ENCODE data around the gene FUT8.

The FUT8 gene

GRCh38 chr14:65412032-65412846 is at the start of gene FUT8:
TSS of gene FUT8 (plus strand) at chr14:65412730. CDS start at chr14:65561564, 148,834 bp downstream.
- H3K27me3 ChIP-seq (ENCODE audit: control insufficient read depth in 1 of 2, insufficient read depth in 2 of 2, low read length in 2 of 2), result no peaks in the 10 kb centered on the region
- H3K27ac ChIP-seq (ENCODE audit: low read length), result peak within 1 kb of the TSS; percentile 94
- H3K4me3 ChIP-seq (ENCODE audit: low read length in 2 of 2), result peak within 1 kb of the TSS; percentile 87 to 92
- H3K4me1 ChIP-seq (ENCODE audit: control insufficient read depth, insufficient read depth, low read length), result peaks cover 2% of the 10 kb centered on the region
- H3K36me3 ChIP-seq (ENCODE audit: control insufficient read depth in 2 of 2, insufficient read depth in 2 of 2, low read length in 2 of 2), result no peaks in the 10 kb centered on the region
- peak within 1 kb of the TSS; percentile 90 to 91 for H3K9ac ChIP-seq (ENCODE audit: low read length in 2 of 2)
- H3K9me3 ChIP-seq (ENCODE audit: control insufficient read depth in 2 of 2, low read length in 2 of 2), result no peaks in the 10 kb centered on the region

GRCh38 chr14:65366802-65367565 is 45.5 kb upstream of the FUT8 start:
- no peak overlapping the region for H3K4me3 ChIP-seq (ENCODE audit: low read length in 2 of 2)
- no peaks in the 10 kb centered on the region for H3K9me3 ChIP-seq (ENCODE audit: control insufficient read depth in 2 of 2, low read length in 2 of 2)
- H3K27me3 ChIP-seq (ENCODE audit: control insufficient read depth in 1 of 2, insufficient read depth in 2 of 2, low read length in 2 of 2), result no peaks in the 10 kb centered on the region
- no peaks in the 10 kb centered on the region for H3K4me1 ChIP-seq (ENCODE audit: control insufficient read depth, insufficient read depth, low read length)
- no peaks in the 10 kb centered on the region for H3K36me3 ChIP-seq (ENCODE audit: control insufficient read depth in 2 of 2, insufficient read depth in 2 of 2, low read length in 2 of 2)
- no peak overlapping the region for H3K9ac ChIP-seq (ENCODE audit: low read length in 2 of 2)
- H3K27ac ChIP-seq (ENCODE audit: low read length), result no peak overlapping the region

GRCh38 chr14:65369560-65369959 is 43.0 kb upstream of the FUT8 start:
- no peak overlapping the region for H3K27ac ChIP-seq (ENCODE audit: low read length)
- H3K27me3 ChIP-seq (ENCODE audit: control insufficient read depth in 1 of 2, insufficient read depth in 2 of 2, low read length in 2 of 2), result no peaks in the 10 kb centered on the region
- no peak overlapping the region for H3K9ac ChIP-seq (ENCODE audit: low read length in 2 of 2)
- no peaks in the 10 kb centered on the region for H3K4me1 ChIP-seq (ENCODE audit: control insufficient read depth, insufficient read depth, low read length)
- no peak overlapping the region for H3K4me3 ChIP-seq (ENCODE audit: low read length in 2 of 2)
- H3K9me3 ChIP-seq (ENCODE audit: control insufficient read depth in 2 of 2, low read length in 2 of 2), result no peaks in the 10 kb centered on the region
- H3K36me3 ChIP-seq (ENCODE audit: control insufficient read depth in 2 of 2, insufficient read depth in 2 of 2, low read length in 2 of 2), result no peaks in the 10 kb centered on the region

GRCh38 chr14:65370801-65371248 is 41.7 kb upstream of the FUT8 start:
- H3K27me3 ChIP-seq (ENCODE audit: control insufficient read depth in 1 of 2, insufficient read depth in 2 of 2, low read length in 2 of 2), result no peaks in the 10 kb centered on the region
- H3K4me1 ChIP-seq (ENCODE audit: control insufficient read depth, insufficient read depth, low read length), result no peaks in the 10 kb centered on the region
- H3K9ac ChIP-seq (ENCODE audit: low read length in 2 of 2), result no peak overlapping the region
- H3K27ac ChIP-seq (ENCODE audit: low read length), result no peak overlapping the region
- no peaks in the 10 kb centered on the region for H3K9me3 ChIP-seq (ENCODE audit: control insufficient read depth in 2 of 2, low read length in 2 of 2)
- H3K36me3 ChIP-seq (ENCODE audit: control insufficient read depth in 2 of 2, insufficient read depth in 2 of 2, low read length in 2 of 2), result no peaks in the 10 kb centered on the region
- no peak overlapping the region for H3K4me3 ChIP-seq (ENCODE audit: low read length in 2 of 2)

GRCh38 chr14:65371784-65372183 is 40.7 kb upstream of the FUT8 start:
- no peaks in the 10 kb centered on the region for H3K9me3 ChIP-seq (ENCODE audit: control insufficient read depth in 2 of 2, low read length in 2 of 2)
- H3K4me1 ChIP-seq (ENCODE audit: control insufficient read depth, insufficient read depth, low read length), result no peaks in the 10 kb centered on the region
- no peak overlapping the region for H3K27ac ChIP-seq (ENCODE audit: low read length)
- no peaks in the 10 kb centered on the region for H3K36me3 ChIP-seq (ENCODE audit: control insufficient read depth in 2 of 2, insufficient read depth in 2 of 2, low read length in 2 of 2)
- H3K4me3 ChIP-seq (ENCODE audit: low read length in 2 of 2), result no peak overlapping the region
- H3K27me3 ChIP-seq (ENCODE audit: control insufficient read depth in 1 of 2, insufficient read depth in 2 of 2, low read length in 2 of 2), result no peaks in the 10 kb centered on the region
- no peak overlapping the region for H3K9ac ChIP-seq (ENCODE audit: low read length in 2 of 2)

- H3K9ac ChIP-seq (ENCODE audit: low read length in 2 of 2), result no peak overlapping the region
- no peaks in the 10 kb centered on the region for H3K9me3 ChIP-seq (ENCODE audit: control insufficient read depth in 2 of 2, low read length in 2 of 2)
- H3K4me3 ChIP-seq (ENCODE audit: low read length in 2 of 2), result no peak overlapping the region
- H3K4me1 ChIP-seq (ENCODE audit: control insufficient read depth, insufficient read depth, low read length), result no peaks in the 10 kb centered on the region
- no peaks in the 10 kb centered on the region for H3K36me3 ChIP-seq (ENCODE audit: control insufficient read depth in 2 of 2, insufficient read depth in 2 of 2, low read length in 2 of 2)
- no peak overlapping the region for H3K27ac ChIP-seq (ENCODE audit: low read length)
- H3K27me3 ChIP-seq (ENCODE audit: control insufficient read depth in 1 of 2, insufficient read depth in 2 of 2, low read length in 2 of 2), result no peaks in the 10 kb centered on the region
Measured at GRCh38 chr14:65373016-65373670, 39.4 kb upstream of the FUT8 start.

- no peaks in the 10 kb centered on the region for H3K4me1 ChIP-seq (ENCODE audit: control insufficient read depth, insufficient read depth, low read length)
- H3K9me3 ChIP-seq (ENCODE audit: control insufficient read depth in 2 of 2, low read length in 2 of 2), result no peaks in the 10 kb centered on the region
- H3K27ac ChIP-seq (ENCODE audit: low read length), result no peak overlapping the region
- no peaks in the 10 kb centered on the region for H3K27me3 ChIP-seq (ENCODE audit: control insufficient read depth in 1 of 2, insufficient read depth in 2 of 2, low read length in 2 of 2)
- H3K4me3 ChIP-seq (ENCODE audit: low read length in 2 of 2), result no peak overlapping the region
- no peak overlapping the region for H3K9ac ChIP-seq (ENCODE audit: low read length in 2 of 2)
- no peaks in the 10 kb centered on the region for H3K36me3 ChIP-seq (ENCODE audit: control insufficient read depth in 2 of 2, insufficient read depth in 2 of 2, low read length in 2 of 2)
Measured at GRCh38 chr14:65373671-65374039, 38.9 kb upstream of the FUT8 start.

- Histone ChIP-seq H3K27ac (ENCODE audit: low read length) (no peak overlapping the region), H3K4me3 (ENCODE audit: low read length in 2 of 2) (no peak overlapping the region), H3K4me1 (ENCODE audit: control insufficient read depth, insufficient read depth, low read length) (no peaks in the 10 kb centered on the region), H3K9ac (ENCODE audit: low read length in 2 of 2) (no peak overlapping the region), H3K27me3 (ENCODE audit: control insufficient read depth in 1 of 2, insufficient read depth in 2 of 2, low read length in 2 of 2) (no peaks in the 10 kb centered on the region), H3K36me3 (ENCODE audit: control insufficient read depth in 2 of 2, insufficient read depth in 2 of 2, low read length in 2 of 2) (no peaks in the 10 kb centered on the region), H3K9me3 (ENCODE audit: control insufficient read depth in 2 of 2, low read length in 2 of 2) (no peaks in the 10 kb centered on the region)
Measured at GRCh38 chr14:65377576-65377975, 35.0 kb upstream of the FUT8 start.

GRCh38 chr14:65382586-65382985 is 29.9 kb upstream of the FUT8 start:
- no peaks in the 10 kb centered on the region for H3K9me3 ChIP-seq (ENCODE audit: control insufficient read depth in 2 of 2, low read length in 2 of 2)
- H3K9ac ChIP-seq (ENCODE audit: low read length in 2 of 2), result no peak overlapping the region
- no peaks in the 10 kb centered on the region for H3K4me1 ChIP-seq (ENCODE audit: control insufficient read depth, insufficient read depth, low read length)
- no peaks in the 10 kb centered on the region for H3K27me3 ChIP-seq (ENCODE audit: control insufficient read depth in 1 of 2, insufficient read depth in 2 of 2, low read length in 2 of 2)
- no peak overlapping the region for H3K4me3 ChIP-seq (ENCODE audit: low read length in 2 of 2)
- H3K36me3 ChIP-seq (ENCODE audit: control insufficient read depth in 2 of 2, insufficient read depth in 2 of 2, low read length in 2 of 2), result no peaks in the 10 kb centered on the region
- no peak overlapping the region for H3K27ac ChIP-seq (ENCODE audit: low read length)

- no peaks in the 10 kb centered on the region for H3K36me3 ChIP-seq (ENCODE audit: control insufficient read depth in 2 of 2, insufficient read depth in 2 of 2, low read length in 2 of 2)
- no peaks in the 10 kb centered on the region for H3K9me3 ChIP-seq (ENCODE audit: control insufficient read depth in 2 of 2, low read length in 2 of 2)
- H3K4me1 ChIP-seq (ENCODE audit: control insufficient read depth, insufficient read depth, low read length), result no peaks in the 10 kb centered on the region
- H3K9ac ChIP-seq (ENCODE audit: low read length in 2 of 2), result no peak overlapping the region
- no peak overlapping the region for H3K4me3 ChIP-seq (ENCODE audit: low read length in 2 of 2)
- no peak overlapping the region for H3K27ac ChIP-seq (ENCODE audit: low read length)
- H3K27me3 ChIP-seq (ENCODE audit: control insufficient read depth in 1 of 2, insufficient read depth in 2 of 2, low read length in 2 of 2), result no peaks in the 10 kb centered on the region
Measured at GRCh38 chr14:65387171-65387570, 25.4 kb upstream of the FUT8 start.
